Measurements from ENCODE around the gene CBLC.
"Not testable (repeated sequence)": the region's sequence is repeated elsewhere in the genome, so short reads cannot be mapped to it uniquely, and the experiment has no call there.

The CBLC gene

GRCh38 chr19:44819246-44819832 is 41.6 kb downstream of the CBLC start:
- no peak for DNase-seq (ENCODE audit: low spot score)

GRCh38 chr19:44820648-44821609 is 43.2 kb downstream of the CBLC start:
- no peak for DNase-seq (ENCODE audit: low spot score)

GRCh38 chr19:44822177-44822576 is 44.5 kb downstream of the CBLC start:
- no peak for DNase-seq (ENCODE audit: low spot score)

GRCh38 chr19:44822670-44823372 is 45.1 kb downstream of the CBLC start:
- no peak for DNase-seq (ENCODE audit: low spot score)

DNA sequence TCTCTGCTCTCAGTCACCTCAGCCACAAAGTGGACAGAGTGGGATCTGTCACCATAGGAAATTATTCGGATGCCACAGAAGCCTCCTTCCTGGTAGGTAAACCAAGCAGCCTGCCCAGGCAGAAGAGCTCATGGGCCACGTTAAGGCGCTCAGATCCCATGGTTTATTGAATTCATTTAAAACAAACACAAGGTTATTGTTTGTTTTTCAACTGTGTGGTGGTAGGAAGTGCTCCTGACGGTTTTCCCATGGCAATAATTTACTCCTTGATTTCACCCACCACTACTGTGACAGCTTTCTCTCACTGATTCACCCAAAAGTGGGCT is 45.6 kb downstream of the CBLC start:
- DNase-seq (ENCODE audit: low spot score), result no peak

GRCh38 chr19:44824761-44825160 is 47.1 kb downstream of the CBLC start:
- no peak for DNase-seq (ENCODE audit: low spot score)

DNA sequence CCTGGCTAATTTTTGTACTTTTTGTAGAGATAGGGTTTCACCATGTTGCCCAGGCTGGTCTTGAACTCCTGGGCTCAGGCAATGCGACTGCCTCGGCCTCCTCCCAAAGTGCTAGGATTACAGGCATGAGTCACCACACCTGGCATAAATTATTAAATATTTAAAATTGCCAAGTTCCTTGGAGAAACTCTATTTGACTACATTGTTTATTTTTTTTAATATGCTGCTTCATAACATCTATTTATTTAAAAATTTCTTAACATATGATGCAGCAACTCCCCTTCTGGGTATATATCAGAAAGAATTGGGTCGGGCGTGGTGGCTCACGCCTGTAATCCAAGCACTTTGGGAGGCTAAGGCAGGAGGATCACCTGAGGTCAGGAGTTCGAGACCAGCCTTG is 55.2 kb downstream of the CBLC start:
- not testable (repeated sequence) for DNase-seq (ENCODE audit: low spot score)

DNA sequence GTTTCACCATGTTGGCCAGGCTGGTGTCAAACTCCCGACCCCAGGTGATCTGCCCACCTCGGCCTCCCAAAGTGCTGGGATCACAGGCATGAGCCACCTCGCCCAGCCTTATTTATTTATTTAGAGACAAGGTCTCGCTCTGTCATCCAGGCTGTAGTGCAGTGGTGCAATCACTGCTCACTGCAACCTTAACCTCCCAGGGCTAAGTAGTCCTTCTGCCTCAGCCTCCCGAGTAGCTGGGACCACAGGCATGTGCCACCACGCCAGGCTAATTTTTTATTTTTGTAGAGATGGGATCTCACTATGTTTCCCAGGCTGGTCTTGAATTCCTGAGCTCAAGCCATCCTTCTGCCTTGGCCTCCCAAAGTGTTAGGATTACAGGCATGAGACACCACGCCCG is 56.7 kb downstream of the CBLC start:
- DNase-seq (ENCODE audit: low spot score), result not testable (repeated sequence)

DNA sequence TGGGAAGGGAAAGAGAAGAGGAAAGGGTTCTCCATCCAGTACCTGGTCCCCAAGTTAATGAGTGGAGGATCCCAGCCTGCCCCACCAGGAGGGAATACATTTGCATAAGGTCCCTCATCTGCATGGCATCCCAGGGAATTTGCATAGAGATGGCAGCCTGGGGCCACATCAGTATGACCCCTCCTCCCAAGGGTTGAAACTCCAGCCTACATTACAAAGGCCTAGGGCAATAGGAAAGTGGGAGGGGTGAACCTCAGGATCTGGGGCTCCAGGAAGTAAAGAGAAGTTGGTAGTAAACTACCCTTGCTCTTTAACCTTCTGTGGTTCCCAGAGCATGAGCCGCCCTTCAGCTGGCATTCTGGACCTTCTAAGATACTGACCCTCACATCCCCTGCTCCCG is 61.6 kb downstream of the CBLC start:
- no peak for DNase-seq (ENCODE audit: low spot score)

- DNase-seq (ENCODE audit: low spot score), result no peak
Observed at GRCh38 chr19:44840811-44841210, 63.1 kb downstream of the CBLC start.

GRCh38 chr19:44841231-44841630 is 63.5 kb downstream of the CBLC start:
- DNase-seq (ENCODE audit: low spot score), result no peak

DNA sequence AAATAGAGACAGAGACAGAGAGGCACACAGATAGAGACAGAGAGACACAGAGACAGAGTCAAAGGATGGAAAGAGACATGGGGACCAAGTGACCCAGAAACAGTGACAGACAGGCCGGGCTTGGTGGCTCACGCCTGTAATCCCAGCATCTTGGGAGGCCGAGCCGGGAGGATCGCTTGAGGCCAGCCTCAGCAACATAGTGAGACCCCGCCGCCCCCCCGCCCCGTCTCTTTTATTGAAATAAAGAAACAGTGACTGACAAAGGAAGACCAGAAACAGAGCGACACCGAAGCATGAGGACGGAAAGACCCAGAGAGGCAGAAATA is 67.6 kb downstream of the CBLC start:
- no peak for DNase-seq (ENCODE audit: low spot score)

DNA sequence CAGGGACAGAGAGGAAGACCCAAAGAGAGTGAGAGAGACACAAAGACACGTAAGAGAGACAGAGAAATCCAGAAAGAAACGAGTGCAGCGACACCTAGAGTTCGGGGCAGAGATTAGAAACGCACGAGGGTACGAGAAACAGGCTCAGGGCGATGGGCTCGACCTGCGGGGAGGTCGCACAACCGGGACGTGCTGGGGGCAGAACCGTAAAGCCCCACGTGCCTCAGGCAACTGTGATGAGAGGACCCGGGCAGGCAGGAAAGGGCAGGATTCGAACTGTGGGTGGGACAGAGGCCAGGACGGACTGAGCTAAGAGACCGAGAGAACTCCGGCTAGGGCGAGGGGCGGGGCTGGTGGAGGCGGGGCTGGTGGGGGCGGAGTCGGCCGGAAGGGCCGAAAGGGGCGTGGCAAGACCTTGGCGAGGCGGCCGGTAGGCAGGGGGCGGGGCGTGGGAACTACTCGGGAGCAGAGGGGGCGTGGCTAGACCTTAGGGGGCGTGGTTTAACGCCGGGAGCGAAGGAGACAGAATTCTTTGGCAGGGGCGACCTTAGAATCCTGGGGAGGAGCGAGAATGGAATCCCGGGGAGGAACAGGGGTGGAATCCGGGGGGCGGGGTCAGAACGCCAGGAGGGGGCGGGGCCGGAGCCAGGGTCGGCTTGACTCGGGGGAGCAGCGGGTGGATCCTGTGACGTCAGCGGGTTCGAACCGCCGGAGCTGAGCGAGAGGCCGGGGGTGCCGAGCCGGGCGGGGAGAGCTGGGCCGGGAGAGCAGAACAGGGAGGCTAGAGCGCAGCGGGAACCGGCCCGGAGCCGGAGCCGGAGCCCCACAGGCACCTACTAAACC is 68.1 kb downstream of the CBLC start, which contains the start of gene NECTIN2:
NECTIN2 (plus strand) TSS at position 686 of the 843 bp plus-strand sequence. CDS start 229 bp downstream, outside the sequence.
- peak; percentile 62 for DNase-seq (ENCODE audit: low spot score)

DNA sequence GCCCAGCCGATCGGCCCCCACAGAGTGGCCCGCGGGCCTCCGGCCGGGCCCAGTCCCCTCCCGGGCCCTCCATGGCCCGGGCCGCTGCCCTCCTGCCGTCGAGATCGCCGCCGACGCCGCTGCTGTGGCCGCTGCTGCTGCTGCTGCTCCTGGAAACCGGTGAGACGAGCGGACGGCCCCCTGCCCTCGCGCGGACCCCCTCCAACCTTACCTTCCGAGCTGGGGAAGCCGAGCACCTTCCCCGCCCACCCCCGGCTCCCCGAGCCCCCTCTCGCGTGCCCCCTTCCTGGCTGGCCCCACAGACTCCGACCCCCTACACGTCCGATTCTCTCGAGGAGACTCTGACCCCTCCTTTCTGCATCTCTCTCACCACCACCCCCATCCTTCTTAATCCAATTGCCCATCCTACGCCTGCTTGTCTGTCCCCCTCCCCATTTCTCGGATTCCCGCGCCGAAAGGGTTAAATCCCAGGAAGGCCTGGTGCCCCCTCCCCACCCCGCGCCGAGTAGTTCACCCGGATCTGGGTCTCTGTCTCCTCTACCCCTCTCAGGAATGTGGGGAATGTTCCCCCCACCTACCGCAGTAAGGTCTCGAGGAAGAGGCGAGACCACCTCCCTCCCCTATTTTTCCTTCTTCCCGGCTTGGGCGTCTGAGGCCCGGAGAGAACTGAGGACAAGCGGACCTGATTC is 68.9 kb downstream of the CBLC start:
- no peak for DNase-seq (ENCODE audit: low spot score)

DNA sequence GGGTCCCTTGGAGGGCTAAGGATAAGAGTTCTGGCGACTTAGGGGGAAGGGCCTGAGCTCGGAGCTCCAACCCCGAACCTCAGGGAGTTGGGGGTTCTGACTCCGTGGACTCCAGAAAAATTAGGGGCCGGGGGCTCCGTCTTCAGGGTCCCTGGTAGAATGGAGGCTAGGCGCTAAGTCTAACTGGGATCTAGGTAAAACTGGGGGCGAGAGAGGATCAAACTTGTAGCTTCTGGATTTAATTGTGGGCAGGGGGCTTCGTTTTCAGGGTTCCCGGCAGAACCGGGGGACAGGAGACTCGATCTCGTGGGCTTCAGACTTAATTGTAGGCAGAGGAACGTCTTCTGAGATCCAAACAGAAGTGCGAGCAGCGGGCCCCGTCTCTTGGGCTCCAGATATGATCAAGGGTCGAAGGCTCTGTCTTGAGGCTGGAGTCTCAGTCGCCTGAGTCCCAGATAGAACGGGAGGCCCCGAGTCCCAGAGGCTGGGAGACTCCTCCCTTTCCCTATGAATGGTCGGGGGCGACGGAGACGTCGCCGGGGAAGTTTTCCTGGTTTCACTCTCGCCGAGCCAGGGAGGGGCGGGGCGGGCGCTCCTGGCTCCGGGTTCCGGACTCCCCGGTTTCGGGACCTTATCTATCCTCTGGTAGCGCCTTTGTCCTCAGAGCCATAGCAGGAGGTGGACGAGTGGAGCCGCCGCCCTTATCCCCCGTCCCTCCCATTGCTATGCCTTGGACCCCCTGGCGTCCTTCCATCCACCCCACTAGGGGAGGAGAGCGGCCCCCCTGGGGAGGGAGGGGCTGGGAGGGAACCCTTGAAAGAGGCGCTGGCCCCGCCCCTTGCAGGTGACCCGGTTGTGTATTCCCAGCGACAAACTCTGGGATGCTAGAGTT is 69.7 kb downstream of the CBLC start:
- no peak for DNase-seq (ENCODE audit: low spot score)

DNA sequence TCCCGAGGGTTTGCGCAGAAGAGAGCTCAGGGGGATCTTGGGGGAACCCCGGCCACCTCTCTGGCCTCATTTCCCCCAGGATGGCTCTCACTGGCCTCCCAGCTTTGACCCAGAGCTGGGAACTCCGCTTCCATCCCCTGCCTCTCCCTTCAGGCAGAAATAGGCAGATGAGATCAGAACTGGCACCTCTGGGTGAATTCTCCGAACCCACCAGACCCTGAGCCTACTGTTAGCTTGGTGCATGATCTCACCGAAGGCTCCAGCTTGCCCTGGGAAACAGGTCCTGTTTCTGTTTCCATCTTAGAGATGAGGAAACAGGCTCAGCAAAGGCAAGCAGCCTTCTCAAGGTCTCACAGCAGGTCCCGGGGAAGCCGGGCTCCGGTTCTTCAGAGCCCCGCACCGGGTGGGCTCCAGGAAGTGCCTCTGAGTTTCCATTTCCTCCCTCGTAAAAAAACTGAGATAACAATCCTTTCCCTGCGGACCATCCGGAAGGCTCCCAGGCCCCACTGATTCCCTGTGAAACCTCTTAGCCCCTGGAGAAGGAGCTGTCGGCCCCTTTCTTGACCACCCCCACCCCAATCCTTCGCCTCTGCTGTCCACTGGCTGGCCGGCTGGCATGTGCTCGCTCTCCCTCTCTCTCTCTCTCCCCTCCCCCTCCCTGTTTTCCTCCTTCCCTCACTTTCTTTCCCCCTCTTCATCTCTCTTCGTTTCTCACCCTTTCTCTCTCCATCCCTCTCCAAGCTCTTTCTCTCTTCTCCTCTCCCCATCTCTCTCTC is 70.5 kb downstream of the CBLC start:
- no peak for DNase-seq (ENCODE audit: low spot score)

DNA sequence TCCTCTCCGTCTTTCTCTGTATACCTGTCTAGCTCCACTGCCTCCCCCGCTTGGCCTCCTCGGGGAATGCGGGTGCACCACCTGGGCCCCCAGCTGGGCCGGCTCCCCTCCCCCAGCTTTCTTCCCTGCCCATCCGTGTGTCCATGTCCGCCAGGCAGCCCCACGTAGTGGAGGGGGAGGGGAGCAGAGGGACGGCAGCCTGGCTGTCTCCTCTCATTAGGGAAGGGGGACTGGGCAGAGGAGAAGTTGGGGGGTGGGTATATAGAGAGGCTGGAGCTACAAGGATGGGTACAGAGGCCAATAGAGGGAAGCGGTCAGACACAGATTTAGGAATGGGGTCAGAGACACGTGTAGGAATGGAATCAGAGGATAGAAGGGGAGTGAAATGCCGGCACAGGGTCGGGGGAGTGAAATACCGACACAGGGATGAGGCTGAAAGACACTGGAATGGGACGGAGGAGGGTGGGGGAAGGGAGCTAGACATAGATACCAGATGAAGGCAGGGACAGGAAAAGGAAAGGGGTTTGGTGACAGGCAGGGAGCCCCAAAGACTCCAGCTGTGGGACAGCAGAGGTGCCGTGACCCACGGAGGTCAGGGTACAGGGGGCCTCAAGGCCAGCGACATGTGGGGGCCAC is 71.2 kb downstream of the CBLC start:
- DNase-seq (ENCODE audit: low spot score), result no peak
